ENCODE data around the gene ZFHX2.
"Not testable (repeated sequence)": the region's sequence is repeated elsewhere in the genome, so short reads cannot be mapped to it uniquely, and the experiment has no call there.

ZFHX2 gene

DNA sequence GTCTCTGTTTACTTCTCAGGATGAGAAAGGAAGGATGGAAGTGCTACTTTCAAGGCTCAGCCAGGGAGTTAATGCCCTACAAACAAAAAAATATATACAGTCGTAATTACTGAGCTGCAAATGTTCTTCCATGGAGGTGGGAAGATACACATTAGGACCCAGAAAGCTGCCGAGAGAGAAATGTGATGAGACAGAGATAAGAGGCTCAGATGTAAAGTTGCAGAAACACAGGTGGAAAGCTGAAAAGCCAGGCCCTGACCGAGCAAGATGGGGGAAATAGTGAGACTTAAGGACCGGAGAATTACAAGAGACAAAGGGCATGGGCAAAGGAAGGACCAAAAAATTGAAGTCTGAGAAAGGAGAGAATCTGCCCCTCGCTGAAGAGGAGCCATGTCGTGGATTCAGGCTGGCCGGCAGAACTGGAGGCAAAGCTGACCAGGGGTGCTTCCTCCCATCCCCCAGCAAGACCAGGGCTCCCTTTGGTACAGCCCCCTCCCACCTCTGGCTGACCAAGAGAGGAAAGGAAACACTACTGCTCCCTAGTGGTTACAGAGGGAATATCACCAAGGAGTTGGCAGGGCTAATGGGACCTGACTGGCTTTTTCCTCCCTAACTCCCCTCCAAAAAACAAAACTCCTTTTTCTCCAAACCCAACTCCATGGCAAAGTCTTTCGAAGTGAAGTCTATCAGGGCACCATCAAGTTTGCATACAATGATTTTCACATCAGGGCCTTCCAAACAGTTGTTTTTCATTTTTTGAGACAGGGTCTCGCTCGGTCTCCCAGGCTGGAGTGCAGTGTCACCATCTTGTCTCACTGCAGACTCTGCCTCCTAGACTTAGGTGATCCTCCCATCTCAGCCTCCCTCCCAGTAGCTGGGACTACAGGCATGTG is 12.1 kb downstream of the ZFHX2 start:
- DNase-seq (ENCODE audit: low spot score): peak; percentile 58

DNA sequence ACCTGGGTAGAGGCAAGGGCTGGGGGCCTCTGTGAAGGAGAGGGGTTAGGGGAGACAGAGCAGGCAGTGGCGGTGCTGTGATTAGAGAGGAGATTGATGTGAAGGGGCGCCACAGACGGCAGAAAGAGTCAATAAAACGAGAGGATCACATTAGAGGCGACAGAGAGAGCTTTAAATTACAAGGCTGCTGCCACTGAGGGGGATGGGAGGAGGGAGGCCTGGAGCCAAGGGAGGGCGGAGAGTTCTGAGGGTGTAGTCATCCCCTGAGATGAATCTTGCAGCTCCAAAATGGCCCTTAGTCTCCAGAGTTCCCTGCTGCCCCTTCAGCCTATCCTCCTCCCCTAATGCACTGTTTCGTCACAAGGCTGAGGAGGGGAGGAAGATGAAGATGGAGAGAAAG is 12.8 kb downstream of the ZFHX2 start:
- no peak for DNase-seq (ENCODE audit: low spot score)

DNA sequence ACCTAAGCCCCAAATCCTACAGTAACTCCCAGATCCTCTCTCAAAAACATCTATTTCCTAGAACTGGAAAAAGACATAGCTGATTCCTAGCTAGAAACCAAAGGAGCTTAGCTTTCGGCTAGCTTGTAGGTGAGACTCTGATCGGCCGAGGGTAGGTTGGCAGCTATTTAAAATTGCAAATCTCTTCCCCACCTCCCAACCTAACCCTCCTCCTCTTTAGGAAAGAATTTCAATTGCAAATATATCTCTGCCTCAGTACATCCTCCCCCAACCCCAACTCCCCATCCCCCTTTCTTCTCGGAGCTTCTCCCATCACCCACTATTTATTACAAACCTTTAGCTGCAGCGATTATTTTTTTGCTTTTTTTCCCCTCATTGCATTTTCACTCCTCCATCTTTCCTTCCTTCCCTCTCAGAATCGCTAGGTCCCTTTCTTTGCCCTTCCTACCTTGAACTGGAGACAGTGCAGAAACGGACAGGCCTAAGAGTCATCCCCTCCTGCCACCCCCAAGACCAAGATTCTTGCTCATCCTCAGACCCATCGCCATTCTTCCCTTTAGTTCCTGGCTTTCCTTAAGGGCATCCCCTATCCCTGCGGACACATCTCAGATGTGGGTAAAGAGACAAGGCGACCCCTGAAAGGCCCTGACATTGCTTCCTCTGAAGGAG is 13.4 kb downstream of the ZFHX2 start:
- DNase-seq (ENCODE audit: low spot score): no peak

DNA sequence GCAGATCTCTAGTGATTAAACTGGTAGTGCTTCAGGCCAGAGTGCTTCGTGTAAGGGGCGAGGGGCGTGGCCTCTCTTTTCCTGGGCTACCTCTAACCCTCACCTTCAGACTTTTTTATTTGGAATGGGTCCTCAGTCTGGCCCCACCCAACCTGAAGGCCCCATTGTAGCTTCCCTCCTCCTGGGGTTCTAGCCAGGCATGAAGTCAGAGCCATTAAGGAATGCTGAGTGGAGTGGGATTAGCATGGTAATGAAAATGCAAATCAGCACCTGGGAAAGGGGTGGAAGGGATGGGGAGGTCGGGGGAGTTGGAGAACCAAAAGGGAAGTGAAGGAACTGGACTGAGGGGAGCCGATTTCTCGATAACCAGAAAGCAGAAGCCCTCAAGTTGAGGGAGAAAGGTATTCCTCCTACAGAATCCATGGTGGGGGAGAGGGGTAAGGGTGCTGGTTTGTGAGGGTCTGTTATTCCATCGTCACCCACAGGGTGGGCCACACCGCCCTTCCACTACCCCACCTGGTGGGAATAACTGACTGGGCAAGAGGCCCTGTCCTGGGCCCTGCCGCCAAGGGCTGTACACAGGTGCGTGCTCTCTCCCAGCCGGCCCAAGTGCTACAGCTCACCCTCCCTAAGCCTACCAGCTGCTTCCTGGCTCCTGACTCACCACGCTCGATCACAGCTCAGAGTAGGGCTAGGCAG is 14.1 kb downstream of the ZFHX2 start:
- DNase-seq (ENCODE audit: low spot score): no peak

DNA sequence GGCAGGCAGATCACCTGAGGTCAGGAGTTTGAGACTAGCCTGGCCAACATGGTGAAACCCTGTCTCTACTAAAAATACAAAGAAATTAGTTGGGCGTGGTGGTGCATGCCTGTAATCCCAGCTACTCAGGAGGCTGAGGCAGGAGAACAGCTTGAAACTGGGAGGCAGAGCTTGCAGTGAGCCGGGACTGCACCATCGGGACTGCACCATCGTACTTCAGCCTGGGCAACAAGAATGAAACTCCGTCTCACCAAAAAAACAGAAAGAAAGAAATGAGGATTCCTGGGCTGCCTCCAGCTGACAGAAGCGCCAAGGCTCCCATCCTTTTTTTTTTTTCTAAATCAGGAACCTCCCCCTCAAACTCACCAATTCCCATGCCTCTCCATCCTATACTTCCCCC is 14.7 kb downstream of the ZFHX2 start:
- not testable (repeated sequence) for DNase-seq (ENCODE audit: low spot score)

DNA sequence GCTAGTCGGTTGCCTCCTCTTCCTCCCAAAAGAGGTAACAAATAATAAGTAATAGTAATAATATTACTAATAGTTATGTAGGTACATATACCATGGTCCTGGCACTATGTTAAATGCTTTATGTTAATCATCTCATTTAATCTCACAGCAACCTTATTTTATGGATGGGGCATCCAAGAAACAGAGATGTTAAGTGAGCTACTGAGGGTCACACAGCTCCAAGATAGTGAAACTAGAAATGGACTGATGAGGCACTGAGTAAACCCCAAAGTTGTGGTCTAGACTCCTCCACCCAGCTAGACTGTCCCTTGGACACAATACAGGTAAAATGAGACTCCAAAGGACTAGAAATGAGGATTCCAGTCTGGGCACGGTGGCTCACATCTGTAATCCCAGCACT is 15.1 kb downstream of the ZFHX2 start:
- DNase-seq (ENCODE audit: low spot score): no peak

DNA sequence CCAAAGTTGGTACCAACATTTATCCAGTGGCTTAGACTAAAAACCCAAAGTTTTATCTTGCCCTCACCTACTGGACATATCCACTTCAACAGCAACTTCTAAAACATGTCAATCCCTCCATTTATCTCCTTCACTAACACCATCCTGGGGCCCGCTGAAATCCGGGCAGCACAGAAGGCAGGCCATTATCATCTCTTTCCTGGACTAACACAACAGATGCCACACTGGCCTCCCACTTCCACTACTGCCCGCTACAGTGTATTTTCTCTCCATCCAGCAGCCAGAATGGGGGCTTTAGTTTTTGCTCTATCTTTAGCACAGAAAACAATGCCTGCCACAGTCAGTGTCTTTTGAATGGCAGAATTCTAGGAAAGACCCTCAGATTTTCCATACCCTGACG is 15.6 kb downstream of the ZFHX2 start:
- DNase-seq (ENCODE audit: low spot score): no peak

DNA sequence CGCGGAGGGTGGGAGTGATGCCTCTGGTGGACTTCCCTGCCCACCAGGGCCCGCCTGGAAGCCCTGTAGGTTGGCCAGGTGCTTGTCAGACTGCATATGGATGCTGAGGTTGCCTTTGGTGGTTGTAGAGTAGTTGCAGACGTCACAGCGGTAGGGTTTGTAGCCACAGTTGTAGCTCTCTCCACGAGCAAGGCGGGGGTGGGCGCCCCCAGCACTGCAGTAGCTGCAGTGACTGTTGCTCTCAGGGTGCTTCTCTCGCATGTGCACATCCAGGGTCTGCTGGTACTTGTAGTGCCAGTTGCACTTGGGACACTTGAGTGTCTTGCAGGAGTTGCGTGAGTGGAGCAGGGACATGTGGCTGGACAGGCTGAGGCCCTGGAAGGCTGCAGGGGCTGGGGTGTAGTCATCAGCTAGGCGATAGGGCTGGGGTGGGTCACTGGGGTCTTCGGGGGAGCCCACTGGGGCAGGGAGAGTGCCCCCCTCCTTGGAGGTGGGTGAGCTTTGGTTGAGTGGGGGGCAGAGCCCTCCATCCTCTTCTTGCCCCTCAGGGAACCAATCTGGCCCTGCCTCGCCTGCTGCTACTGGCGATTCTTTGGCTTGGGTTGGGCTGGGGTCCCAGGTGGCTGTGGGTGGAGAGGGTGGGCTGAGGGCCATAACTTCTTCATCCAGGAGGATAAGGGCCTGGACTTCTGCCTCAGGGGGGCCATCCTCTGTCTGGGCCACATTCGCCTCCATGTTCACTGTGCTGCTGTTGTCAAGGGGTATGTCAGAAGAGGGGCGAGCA is 17.7 kb downstream of the ZFHX2 start:
- no peak for DNase-seq (ENCODE audit: low spot score)

DNA sequence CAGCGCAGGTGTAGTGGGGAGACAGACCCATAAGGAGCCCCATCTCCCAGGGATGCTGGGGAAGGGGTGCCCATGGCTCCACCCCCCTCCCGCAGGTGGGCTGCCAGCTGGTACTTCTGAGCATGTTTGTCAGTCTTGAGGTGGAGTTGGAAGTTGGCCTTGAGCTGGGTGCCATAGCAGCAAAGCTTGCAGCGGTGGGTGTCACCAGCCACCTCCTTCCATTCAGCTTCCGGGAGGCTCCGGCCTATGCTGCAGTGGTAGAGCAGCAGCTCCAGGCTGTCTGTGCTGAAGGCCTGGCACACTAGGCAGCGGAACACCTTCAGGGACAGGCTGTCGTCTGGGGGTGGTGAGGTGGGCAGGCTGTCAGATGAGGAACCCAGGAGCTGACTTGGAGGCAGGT is 18.9 kb downstream of the ZFHX2 start:
- no peak for DNase-seq (ENCODE audit: low spot score)

DNA sequence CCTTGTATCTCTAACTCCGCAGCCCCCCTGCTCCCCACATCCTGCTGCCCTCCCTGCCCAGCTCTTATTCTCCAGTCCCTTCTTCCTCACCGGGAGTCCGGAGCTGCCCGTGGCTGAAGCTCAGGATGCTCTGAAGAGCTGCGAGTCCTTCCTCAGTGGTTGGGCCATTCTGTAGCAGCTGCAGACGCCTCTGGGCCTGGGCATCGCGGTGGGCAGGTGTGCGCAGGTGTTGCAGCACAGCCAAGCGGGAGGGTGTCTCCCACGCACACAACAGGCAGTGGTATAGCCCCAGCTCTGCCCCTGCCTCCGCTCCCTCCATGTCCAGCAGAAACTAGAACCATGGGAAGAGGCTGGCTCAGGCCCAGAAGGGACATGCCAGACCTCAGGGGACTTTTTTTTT is 20.2 kb downstream of the ZFHX2 start:
- no peak for DNase-seq (ENCODE audit: low spot score)

DNA sequence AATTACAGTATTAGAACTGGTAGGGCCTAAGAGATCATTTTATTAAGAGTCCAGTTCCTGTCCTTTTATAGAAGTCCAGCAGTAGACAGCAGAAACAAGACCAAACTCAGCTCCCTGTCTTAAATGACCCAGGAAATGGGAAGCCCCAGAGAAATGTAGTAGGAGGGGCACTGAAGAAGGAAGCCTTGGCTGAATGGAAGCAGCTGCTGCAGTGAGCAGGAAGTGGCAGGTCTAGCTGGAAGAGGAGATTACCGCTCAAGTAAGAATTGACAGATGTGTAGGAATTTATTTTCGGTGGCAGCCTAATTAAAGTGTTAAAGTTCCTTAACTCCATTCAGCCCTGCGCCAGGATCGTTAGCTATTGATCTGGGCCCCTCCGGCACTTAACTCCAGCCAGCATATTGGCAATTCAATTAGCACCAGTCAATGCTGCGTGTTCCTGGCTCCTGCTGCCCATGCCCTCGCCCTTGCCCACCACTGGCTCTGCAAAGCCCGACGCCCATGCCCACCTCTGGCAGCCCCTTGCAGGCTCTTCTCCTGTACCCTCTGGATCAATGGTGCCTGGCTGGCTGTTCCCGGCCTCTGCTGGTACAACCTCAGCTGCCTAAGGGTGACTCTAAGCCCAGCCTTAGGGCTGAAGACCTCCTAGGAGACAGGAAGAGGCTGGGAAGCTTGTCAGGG is 21.1 kb downstream of the ZFHX2 start:
- DNase-seq (ENCODE audit: low spot score): no peak

DNA sequence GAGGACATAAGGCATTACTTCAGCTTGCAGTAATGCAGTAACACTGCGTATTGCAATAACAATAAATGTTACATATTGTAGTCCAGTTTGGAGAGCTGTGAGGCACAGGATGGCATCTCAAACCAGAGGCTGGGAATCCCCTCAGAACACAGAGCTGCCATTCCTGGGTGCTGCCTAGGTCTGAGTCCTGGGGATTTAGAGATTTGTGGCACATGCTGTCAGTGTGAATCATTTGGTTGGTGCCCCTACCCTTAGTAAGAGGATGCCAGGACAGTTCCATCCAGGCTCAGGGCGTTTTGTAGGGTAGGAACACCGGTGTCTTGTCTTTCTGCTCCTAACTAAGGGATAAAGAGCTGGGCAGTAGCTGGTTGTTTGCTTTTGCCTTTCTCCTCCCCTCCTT is 22.5 kb downstream of the ZFHX2 start:
- DNase-seq (ENCODE audit: low spot score): no peak

DNA sequence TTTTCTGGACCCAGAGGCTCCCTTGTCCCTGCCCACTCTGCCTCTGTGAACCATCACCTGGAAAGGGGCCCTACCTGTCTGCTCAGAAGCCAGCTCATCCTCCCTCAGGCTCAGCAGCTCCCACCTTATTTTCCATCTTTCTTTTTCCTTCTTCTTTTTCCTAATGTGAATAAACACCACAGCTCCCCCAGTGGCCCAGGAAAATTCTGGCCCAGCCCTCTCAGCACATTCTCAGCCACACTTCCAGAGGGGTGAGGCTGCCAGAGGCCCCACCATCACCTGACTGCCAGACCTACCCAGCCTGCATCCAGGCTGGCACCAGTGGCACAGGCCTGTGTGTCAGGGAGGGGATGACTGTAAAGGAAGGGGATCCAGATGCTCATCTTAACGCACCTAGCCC is 23.0 kb downstream of the ZFHX2 start:
- DNase-seq (ENCODE audit: low spot score): no peak

DNA sequence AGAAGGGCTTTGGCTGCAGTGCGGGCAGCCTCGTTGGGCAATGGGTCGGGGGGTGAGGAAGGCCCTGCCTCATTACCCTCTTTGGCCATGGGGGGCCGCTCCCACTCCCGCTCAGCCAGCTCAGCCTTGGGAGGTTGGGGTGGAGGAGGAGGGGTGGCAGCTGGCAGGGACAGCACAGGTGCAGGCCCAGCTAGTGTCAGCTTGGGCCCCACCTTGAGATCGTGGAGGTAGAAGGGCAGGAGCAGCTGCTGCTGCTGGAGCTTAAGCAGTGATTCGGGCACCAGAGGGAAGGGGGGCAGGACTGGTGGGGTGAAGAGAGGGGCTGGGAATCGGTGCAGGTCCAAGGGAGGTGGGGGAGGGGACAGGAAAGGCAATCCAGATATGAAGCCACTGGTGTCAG is 26.0 kb downstream of the ZFHX2 start:
- no peak for DNase-seq (ENCODE audit: low spot score)

DNA sequence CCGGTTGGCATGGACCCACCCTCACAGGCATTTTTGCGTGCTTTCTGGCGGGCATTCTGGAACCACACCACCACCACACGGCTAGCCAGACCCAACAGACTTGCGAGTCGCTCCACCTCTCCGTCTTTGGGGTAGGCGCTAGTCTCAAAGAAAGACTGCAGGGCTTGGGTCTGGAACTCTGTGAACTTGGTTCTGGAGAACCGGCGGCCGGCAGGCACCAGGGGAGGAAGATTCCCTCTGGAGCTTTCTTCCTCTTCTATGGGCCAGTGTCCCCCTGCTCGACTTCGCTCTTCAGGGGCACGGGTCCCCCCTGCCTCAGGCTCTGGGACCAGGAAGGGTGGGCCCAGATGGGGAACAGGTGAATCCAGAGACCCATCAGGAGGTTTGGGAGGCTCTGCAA is 26.6 kb downstream of the ZFHX2 start:
- no peak for DNase-seq (ENCODE audit: low spot score)

DNA sequence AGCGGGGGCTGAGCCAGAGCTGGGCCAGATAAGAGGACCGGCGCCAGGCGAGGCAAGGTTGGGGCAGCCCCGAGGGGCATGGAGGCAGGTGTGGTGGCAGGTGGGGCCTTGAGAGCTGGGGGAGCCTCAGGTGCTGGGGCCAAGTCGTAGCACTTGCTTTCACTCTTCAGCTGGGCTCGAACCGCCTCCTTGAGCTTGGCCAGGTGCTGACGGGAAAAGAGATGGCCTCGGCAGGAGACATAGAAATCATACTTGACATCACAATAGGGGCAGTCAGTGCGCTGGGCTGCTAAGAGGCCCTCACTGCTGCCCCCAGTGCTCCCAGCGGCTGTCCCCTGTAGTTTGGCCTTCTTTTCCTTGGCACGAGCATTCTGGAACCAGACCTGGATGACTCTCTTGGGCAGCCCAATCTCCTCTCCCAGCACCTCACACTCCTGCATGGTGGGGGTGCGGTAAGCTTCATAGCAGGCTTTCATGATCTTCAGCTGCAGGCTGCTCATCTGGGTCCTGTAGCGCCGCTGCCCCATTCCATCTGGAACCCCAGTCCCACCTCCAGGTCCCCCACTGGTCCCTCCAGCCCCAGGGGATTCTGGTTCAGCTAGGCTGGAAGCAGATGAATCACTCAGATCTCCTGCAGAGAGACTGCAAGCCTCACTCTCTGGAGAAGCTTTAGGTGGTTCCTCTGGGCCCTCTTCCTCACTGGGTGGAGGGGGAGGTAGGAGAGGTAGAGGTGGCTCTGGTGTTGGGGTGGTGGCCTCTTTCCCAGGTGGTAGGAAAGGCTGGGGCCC is 28.1 kb downstream of the ZFHX2 start:
- no peak for DNase-seq (ENCODE audit: low spot score)

DNA sequence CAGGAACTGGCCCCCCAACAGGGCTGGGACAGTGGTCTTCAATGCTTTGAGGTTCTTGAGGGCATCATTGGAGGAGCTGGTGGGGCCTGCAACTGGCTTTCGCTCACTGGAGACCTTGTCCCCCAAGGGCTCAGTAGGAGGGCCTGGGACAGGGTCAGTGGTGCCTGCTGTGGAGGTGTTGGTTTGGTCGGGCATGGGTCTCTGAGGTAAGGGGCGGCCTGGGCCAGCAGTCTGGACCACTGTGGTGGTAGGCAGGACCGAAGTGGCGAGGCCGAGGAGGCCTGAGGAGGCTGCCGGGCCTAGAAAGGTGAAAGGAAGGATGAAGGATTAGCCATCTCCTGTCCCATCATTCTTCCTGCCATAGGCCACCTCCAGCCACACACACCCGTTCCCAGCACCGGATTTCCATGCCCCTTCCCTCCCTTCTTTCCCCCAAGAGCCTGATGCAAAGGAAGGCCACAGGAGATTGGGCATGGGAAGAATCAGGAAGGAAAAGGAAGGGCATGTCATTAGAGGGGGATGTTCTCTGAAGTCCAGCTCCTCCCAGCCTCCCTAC is 28.8 kb downstream of the ZFHX2 start:
- no peak for DNase-seq (ENCODE audit: low spot score)

DNA sequence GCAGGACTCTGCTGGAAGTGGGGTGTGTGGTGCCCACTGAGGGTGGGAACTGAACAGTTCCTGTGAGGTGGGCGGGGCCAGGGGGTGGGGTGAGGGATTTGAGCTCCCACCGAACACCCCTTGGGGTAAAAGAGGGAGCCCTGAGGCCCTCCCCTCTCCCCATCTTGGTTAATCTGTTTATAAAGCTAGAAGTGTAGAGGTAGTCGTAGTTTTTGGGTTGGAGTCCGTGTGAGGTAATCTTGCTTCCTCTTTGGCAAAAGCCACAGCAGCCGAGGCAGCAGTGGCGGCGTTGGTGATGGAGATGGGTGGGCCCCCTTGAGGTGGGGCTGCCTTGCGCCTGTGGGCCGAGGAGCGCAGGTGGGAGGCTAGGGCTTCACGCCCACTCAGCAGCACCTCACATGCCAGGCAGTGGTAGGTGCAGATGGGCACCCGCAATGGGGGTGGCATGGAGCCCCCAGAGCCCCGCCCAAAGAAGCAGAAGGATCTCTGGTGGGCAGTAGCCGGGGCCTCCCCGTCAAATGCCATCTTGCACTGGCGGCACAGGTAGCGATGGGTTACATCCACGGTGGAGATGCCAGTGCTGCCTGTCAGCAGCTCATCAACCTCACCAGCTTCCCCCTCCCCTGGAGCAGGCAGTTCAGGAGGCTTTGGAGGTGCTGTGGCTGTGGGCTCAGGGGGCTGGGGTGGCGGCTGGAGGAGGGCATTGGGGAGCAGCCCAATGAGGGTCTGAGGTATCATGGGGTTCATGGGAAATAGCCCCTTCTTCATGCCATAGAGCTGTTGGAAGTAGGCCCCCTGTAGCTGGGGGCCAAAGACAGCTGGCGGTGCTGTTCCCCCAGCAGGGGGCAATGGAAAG is 29.6 kb downstream of the ZFHX2 start:
- no peak for DNase-seq (ENCODE audit: low spot score)

DNA sequence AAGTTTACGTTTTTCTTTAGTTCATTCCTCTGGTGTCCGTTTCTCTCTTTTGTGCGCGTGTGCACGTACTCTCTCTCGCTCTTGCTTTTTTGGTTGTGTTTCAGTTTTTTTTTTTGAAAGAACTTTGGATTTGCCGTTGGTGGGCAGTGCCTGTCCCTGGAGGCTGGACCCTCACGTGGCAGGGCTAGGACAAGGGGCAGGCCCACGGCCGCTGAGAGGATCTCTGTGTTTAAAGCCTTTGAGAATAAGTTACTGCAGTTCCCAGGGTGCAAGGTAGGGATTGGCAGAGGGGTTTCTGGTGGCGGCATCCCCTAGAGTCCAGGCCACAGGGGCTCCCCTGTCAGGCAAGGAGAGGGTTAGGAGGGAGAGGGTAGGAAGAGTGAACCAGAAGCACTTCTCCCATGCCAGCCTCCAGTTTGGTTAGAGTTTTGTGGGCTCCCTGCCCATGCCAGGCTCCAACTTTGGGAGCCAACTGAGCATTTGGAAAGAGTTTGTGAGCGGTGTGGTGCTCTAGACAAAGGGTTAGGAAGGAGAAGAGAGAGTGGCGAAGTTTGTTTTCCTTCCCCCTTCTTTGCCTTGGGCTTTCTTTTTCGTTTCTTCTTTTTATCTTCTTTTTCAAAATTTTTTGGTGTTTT is 30.5 kb downstream of the ZFHX2 start:
- DNase-seq (ENCODE audit: low spot score): no peak
